SK-N-MC (cell line): ENCODE measurements around the gene ASB8.

Experiments
- EZH2 ChIP-seq: fragments of 200-600 bp; sonication (generic); IDR thresholded peaks from one replicate; pipeline ENCODE4 v1.6.1; 2017; ENCODE audit warnings: antibody characterized with exemption
- POLR2AphosphoS5 ChIP-seq: IDR thresholded peaks from 2 replicates; pipeline ENCODE4 v1.6.1; 2012; ENCODE audit warnings: mild to moderate bottlenecking, low read depth, low read length, borderline replicate concordance

DNA sequence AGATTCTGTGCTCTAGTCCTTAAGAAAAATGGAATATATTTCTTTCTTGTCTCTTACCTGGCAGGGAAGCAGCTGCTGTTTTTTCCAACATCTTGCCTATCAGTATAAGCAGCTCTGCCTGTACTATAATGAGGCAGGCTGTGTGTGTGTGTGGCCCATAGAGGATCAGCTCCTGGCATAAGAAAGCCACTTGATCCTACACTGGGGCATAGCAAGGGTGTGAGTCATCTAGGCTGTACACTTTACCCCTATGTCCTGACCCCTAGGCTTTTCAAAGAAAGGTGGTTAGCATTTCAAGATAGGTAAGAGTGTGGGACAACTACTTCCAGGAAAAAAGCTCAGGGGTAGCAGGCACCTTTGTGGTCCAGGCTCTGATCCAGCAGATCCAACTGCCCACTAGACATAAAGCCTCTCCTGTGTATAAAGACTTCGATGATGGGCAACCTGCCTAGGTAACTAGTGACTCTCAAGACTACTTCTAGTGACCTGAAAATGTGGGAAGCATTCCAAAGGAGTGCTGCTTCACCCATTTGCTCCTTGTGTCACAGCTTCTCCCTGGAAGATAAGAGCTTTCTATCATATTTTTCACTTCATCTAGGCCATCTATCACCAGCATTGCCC lies 46.5 kb downstream of the ASB8 start:
- TF ChIP-seq POLR2AphosphoS5 (no peak), EZH2 (no peak)
